Measurements from ENCODE around the gene UCK2. TPM values are rescaled to one million over a fixed set of nuclear protein-coding genes. Genes with fewer than 3 reads are reported as not detected.
A peak's percentile ranks its signal among the peaks of the same experiment; 100 is the strongest.

The UCK2 gene
- total RNA-seq, 6 experiments from 2014 or later = 42.5 to 60.0 (median 52.1) TPM

DNA sequence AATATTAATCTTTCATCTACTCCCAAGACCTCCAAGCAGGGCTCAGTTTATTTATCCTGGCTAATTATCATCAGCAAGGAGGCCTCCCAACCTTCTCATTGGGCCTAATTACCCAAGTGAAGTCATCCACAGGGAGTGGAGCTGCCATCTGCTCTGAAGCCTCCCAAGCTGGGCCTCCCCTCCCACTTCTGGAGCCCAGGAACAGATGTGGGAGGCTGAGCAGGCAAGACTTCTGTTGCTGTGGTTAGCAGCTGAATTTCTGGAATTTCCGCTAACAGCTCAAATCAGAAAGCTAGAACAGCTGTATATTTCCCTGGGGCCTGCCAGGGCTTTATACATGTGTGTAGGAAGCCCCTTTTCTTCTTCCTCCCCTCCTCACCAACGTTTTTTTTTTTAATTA is 127.5 kb downstream of the UCK2 start:
- Mint-ChIP-seq H3K4me3 (no peak overlapping the region), H3K36me3 (ENCODE audit: low read depth) (no peaks in the 10 kb centered on the region), H3K27ac (no peak overlapping the region), H3K9me3 (no peaks in the 10 kb centered on the region), H3K27me3 (ENCODE audit: insufficient read depth) (no peaks in the 10 kb centered on the region; the same call in none of the 2 replicates), H3K4me1 (ENCODE audit: low read depth) (peaks cover 9% of the 10 kb centered on the region; the same call in 1 of the 2 replicates)
- TF ChIP-seq, protein P1, sequence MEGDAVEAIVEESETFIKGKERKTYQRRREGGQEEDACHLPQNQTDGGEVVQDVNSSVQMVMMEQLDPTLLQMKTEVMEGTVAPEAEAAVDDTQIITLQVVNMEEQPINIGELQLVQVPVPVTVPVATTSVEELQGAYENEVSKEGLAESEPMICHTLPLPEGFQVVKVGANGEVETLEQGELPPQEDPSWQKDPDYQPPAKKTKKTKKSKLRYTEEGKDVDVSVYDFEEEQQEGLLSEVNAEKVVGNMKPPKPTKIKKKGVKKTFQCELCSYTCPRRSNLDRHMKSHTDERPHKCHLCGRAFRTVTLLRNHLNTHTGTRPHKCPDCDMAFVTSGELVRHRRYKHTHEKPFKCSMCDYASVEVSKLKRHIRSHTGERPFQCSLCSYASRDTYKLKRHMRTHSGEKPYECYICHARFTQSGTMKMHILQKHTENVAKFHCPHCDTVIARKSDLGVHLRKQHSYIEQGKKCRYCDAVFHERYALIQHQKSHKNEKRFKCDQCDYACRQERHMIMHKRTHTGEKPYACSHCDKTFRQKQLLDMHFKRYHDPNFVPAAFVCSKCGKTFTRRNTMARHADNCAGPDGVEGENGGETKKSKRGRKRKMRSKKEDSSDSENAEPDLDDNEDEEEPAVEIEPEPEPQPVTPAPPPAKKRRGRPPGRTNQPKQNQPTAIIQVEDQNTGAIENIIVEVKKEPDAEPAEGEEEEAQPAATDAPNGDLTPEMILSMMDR (IDR thresholded peaks at IDR 0.05) = no peak
- DNase-seq = peak; percentile 16

DNA sequence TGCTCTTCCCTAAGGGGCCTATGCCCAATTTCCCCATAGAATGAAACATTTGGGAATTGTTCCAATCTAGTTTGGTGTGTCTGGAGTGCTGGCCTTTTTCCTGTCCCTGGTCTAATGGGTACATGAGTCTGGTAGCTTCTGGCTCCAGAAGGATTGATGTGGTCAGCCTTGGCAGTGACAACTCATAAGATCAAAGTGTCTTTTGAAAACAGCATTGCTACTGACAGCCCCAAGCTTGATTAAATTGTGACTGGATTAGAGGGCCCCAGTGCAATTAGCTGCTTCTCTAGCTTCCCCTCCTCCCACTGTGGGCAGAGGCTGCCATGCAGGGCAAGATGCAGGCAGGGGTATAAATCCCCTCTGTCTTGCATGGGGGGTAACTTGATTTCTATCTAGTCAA is 130.9 kb downstream of the UCK2 start:
- Mint-ChIP-seq H3K36me3 (ENCODE audit: low read depth) (no peaks in the 10 kb centered on the region), H3K9me3 (no peaks in the 10 kb centered on the region), H3K4me3 (no peak overlapping the region)

DNA sequence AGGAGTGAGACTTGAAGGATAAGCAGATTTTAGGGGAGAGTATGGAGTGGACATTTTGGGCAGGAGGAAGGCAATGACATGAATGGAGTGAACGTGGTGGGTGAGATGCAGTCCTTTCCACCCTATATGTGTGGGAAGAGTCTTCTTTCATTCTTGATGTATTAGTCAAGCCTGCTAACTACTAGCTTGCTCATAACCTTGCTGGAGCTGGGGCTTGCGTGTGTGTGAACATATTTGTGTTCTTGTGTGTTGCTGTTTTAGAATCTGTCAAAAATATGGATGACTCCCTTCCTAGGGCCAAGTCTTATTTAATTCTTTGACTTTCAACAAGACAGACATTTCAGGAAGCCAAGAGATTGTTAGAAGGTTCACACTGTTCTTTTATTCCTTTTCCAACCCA is 132.7 kb downstream of the UCK2 start:
- H3K36me3 Mint-ChIP-seq (ENCODE audit: low read depth) = no peaks in the 10 kb centered on the region
- DNase-seq = peak; percentile 35
- H3K27ac Mint-ChIP-seq = no peak overlapping the region
- TF ChIP-seq, protein P1 (IDR thresholded peaks at IDR 0.05) = no peak
- peaks cover 16% of the 10 kb centered on the region; the same call in 1 of the 2 replicates for H3K4me1 Mint-ChIP-seq (ENCODE audit: low read depth)
- H3K4me3 Mint-ChIP-seq = no peak overlapping the region
- no peaks in the 10 kb centered on the region for H3K9me3 Mint-ChIP-seq
- peaks cover 3% of the 10 kb centered on the region; the same call in 1 of the 2 replicates for H3K27me3 Mint-ChIP-seq (ENCODE audit: insufficient read depth)

More for the DNA sequence above, 130.9 kb downstream of the UCK2 start:
- H3K4me1 Mint-ChIP-seq (ENCODE audit: low read depth) = peaks cover 17% of the 10 kb centered on the region; the same call in 1 of the 2 replicates
- DNase-seq = no peak
- TF ChIP-seq, protein P1 (IDR thresholded peaks at IDR 0.05) = no peak
- H3K27me3 Mint-ChIP-seq (ENCODE audit: insufficient read depth) = peaks cover 3% of the 10 kb centered on the region; the same call in 1 of the 2 replicates
- no peak overlapping the region for H3K27ac Mint-ChIP-seq

GRCh38 chr1:165960881-165961280 is 133.5 kb downstream of the UCK2 start:
- Mint-ChIP-seq H3K4me1 (ENCODE audit: low read depth) (peaks cover 11% of the 10 kb centered on the region; the same call in 1 of the 2 replicates), H3K4me3 (no peak overlapping the region), H3K9me3 (no peaks in the 10 kb centered on the region), H3K27ac (no peak overlapping the region), H3K27me3 (ENCODE audit: insufficient read depth) (peaks cover 3% of the 10 kb centered on the region; the same call in 1 of the 2 replicates), H3K36me3 (ENCODE audit: low read depth) (no peaks in the 10 kb centered on the region)
- TF ChIP-seq, protein P1 (IDR thresholded peaks at IDR 0.05) = no peak
- DNase-seq = no peak

Other genes with a start within 250 kb of the UCK2 start
- gene MGST3, start 196.4 kb upstream of the UCK2 start, total RNA-seq (2021; fragmentation: NEBNext Ultra II Directional; extraction: Animal tissue kit (Norgen Biotek cat#: 25700)) = 100 to 1,000 TPM; 183 to 203 (median 196) TPM
- gene ALDH9A1, start 129.1 kb upstream of the UCK2 start, total RNA-seq (2021; fragmentation: NEBNext Ultra II Directional; extraction: Animal tissue kit (Norgen Biotek cat#: 25700)) = 10 to 100 TPM; 63.2 to 69.9 (median 66.6) TPM
- 100 to 1,000 TPM; 134 to 165 (median 137) TPM for gene TMCO1, start 58.7 kb upstream of the UCK2 start, total RNA-seq (2021; fragmentation: NEBNext Ultra II Directional; extraction: Animal tissue kit (Norgen Biotek cat#: 25700))

All from HFFc6 (cell line).